ENCODE results near the gene ACTL10.

ACTL10 gene

DNA sequence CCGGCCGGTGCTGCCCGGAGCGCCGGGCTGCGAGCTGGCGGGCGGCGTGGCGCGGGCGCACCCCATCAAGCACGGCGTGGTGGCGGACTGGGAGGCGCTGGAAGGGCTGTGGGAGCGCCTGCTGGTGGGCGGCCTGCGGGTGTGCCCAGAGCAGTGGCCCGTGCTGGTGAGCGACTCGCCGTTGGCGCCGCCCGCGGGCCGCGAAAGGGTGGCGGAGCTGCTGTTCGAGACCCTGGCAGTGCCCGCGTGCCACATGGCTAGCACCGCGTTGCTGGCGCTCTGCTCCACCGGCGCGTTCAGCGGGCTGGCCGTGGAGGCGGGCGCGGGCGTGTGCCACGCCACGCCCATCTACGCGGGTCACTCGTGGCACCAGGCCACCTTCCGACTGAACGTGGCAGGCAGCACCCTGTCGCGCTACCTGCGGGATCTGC is 517 bp downstream of the ACTL10 start:
- H3K27me3 ChIP-seq (ENCODE audit: insufficient read depth, low read length, poor library complexity, severe bottlenecking): no peaks in the 10 kb centered on the region
- no peaks in the 10 kb centered on the region for H3F3A ChIP-seq (ENCODE audit: low read depth)
- H3K9me2 ChIP-seq (replicated peaks; ENCODE audit: low read depth, low read length): no peaks in the 10 kb centered on the region
- peak overlapping the region; percentile 59 for H3K4me2 ChIP-seq (ENCODE audit: low read depth, low read length, poor library complexity, severe bottlenecking)
- H3K4me1 ChIP-seq (ENCODE audit: insufficient read depth, low read length, poor library complexity, severe bottlenecking): peaks cover 23% of the 10 kb centered on the region
- H3K4me3 ChIP-seq (ENCODE audit: low read length, poor library complexity, severe bottlenecking): peak overlapping the region; percentile 60
- H4K20me1 ChIP-seq (ENCODE audit: insufficient read depth, low read length, poor library complexity, severe bottlenecking): no peaks in the 10 kb centered on the region
- TF ChIP-seq, protein P1, sequence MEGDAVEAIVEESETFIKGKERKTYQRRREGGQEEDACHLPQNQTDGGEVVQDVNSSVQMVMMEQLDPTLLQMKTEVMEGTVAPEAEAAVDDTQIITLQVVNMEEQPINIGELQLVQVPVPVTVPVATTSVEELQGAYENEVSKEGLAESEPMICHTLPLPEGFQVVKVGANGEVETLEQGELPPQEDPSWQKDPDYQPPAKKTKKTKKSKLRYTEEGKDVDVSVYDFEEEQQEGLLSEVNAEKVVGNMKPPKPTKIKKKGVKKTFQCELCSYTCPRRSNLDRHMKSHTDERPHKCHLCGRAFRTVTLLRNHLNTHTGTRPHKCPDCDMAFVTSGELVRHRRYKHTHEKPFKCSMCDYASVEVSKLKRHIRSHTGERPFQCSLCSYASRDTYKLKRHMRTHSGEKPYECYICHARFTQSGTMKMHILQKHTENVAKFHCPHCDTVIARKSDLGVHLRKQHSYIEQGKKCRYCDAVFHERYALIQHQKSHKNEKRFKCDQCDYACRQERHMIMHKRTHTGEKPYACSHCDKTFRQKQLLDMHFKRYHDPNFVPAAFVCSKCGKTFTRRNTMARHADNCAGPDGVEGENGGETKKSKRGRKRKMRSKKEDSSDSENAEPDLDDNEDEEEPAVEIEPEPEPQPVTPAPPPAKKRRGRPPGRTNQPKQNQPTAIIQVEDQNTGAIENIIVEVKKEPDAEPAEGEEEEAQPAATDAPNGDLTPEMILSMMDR (conservative IDR thresholded peaks at IDR 0.05; ENCODE audit: low read length): no peak
- no peak for TF ChIP-seq EZH2phosphoT487 (IDR thresholded peaks at IDR 0.05; ENCODE audit: borderline replicate concordance)
- H3K9ac ChIP-seq (ENCODE audit: low read depth, low read length, poor library complexity, severe bottlenecking): no peak overlapping the region
- no peaks in the 10 kb centered on the region for H3K79me2 ChIP-seq (ENCODE audit: insufficient read depth, low read length)
- H3K9me3 ChIP-seq (ENCODE audit: insufficient read depth, low read depth, low read length): no peaks in the 10 kb centered on the region
- H3K36me3 ChIP-seq (ENCODE audit: insufficient read depth, low read length): no peaks in the 10 kb centered on the region
- no peak overlapping the region for H2AFZ ChIP-seq (ENCODE audit: low read length)

DNA sequence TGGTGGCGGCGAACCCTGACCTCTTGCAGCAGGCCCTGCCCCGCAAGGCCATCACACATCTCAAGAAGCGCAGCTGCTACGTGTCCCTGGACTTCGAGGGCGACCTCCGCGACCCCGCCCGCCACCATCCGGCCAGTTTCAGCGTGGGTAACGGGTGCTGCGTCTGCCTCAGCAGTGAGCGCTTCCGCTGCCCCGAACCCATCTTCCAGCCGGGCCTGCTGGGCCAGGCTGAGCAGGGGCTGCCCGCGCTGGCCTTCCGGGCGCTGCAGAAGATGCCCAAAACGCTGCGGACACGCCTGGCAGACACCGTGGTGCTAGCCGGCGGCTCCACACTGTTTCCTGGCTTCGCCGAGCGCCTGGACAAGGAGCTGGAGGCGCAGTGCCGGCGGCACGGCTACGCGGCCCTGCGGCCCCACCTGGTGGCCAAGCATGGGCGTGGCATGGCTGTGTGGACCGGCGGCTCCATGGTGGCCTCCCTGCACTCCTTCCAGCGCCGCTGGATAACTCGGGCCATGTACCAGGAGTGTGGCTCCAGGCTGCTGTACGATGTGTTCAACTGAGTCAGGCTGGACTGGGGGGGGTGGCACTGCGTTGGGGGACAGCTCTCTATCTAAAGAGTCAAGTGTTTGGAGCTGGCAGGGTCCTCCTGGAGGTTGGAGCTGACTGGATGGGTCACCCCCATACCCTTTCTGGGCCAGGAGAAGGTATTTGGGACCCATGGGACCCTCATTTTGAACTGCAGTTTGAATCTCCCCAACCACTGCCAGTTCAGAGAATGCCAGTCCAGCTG is 1.1 kb downstream of the ACTL10 start:
- peak overlapping the region; percentile 60 for H3K4me3 ChIP-seq (ENCODE audit: low read length, poor library complexity, severe bottlenecking)

DNA sequence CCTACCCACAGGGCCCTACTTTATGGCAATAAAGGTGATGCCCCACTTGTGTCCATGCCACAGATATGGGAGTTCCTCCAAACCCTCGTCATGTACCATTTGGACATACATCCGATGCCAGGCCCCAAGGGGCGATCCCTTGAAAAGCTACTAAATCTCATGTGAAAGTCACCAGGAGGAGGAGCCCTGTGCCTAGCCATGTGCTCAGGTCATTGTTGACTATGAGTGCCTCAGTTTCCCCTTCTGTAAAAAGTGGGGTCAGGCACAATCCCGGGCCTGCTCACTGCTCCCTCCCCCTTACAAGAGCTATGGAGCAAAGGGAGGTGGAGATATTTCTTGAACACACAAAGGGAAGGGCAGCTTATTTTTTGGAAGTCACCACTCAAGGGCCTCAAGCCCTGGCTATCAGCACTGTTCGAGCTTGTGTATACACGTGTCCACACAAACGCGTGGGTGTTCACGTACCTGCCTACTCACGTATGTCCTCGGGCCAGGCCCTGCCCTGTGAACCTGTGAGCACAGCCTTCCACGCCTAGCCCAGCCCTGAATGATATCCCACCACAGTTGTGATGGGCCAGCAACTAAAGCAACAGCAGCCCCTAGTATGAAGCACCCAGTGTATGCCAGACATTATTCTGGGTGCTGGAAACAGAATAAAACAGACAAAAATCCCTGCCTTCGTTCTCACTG is 1.9 kb downstream of the ACTL10 start:
- TF ChIP-seq, protein P1 (conservative IDR thresholded peaks at IDR 0.05; ENCODE audit: low read length): no peak
- no peak for TF ChIP-seq EZH2phosphoT487 (IDR thresholded peaks at IDR 0.05; ENCODE audit: borderline replicate concordance)
- Histone ChIP-seq H3K79me2 (ENCODE audit: insufficient read depth, low read length) (peaks cover 7% of the 10 kb centered on the region), H3K27me3 (ENCODE audit: insufficient read depth, low read length, poor library complexity, severe bottlenecking) (no peaks in the 10 kb centered on the region), H3F3A (ENCODE audit: low read depth) (no peaks in the 10 kb centered on the region), H3K4me3 (ENCODE audit: low read length, poor library complexity, severe bottlenecking) (no peak overlapping the region), H4K20me1 (ENCODE audit: insufficient read depth, low read length, poor library complexity, severe bottlenecking) (peaks cover 3% of the 10 kb centered on the region), H3K4me1 (ENCODE audit: insufficient read depth, low read length, poor library complexity, severe bottlenecking) (peaks cover 29% of the 10 kb centered on the region), H3K36me3 (ENCODE audit: insufficient read depth, low read length) (no peaks in the 10 kb centered on the region), H2AFZ (ENCODE audit: low read length) (no peak overlapping the region), H3K4me2 (ENCODE audit: low read depth, low read length, poor library complexity, severe bottlenecking) (no peak overlapping the region), H3K9me3 (ENCODE audit: insufficient read depth, low read depth, low read length) (no peaks in the 10 kb centered on the region), H3K9ac (ENCODE audit: low read depth, low read length, poor library complexity, severe bottlenecking) (no peak overlapping the region), H3K9me2 (replicated peaks; ENCODE audit: low read depth, low read length) (no peaks in the 10 kb centered on the region)

More for the DNA sequence above, 1.1 kb downstream of the ACTL10 start:
- no peak overlapping the region for H3K9ac ChIP-seq (ENCODE audit: low read depth, low read length, poor library complexity, severe bottlenecking)
- H3K27me3 ChIP-seq (ENCODE audit: insufficient read depth, low read length, poor library complexity, severe bottlenecking): no peaks in the 10 kb centered on the region
- H3K9me3 ChIP-seq (ENCODE audit: insufficient read depth, low read depth, low read length): no peaks in the 10 kb centered on the region
- no peaks in the 10 kb centered on the region for H3K79me2 ChIP-seq (ENCODE audit: insufficient read depth, low read length)
- no peaks in the 10 kb centered on the region for H3K9me2 ChIP-seq (replicated peaks; ENCODE audit: low read depth, low read length)
- peaks cover 3% of the 10 kb centered on the region for H4K20me1 ChIP-seq (ENCODE audit: insufficient read depth, low read length, poor library complexity, severe bottlenecking)
- no peak overlapping the region for H2AFZ ChIP-seq (ENCODE audit: low read length)
- peak overlapping the region; percentile 59 for H3K4me2 ChIP-seq (ENCODE audit: low read depth, low read length, poor library complexity, severe bottlenecking)
- H3K36me3 ChIP-seq (ENCODE audit: insufficient read depth, low read length): no peaks in the 10 kb centered on the region
- H3K4me1 ChIP-seq (ENCODE audit: insufficient read depth, low read length, poor library complexity, severe bottlenecking): peaks cover 27% of the 10 kb centered on the region
- no peaks in the 10 kb centered on the region for H3F3A ChIP-seq (ENCODE audit: low read depth)
- TF ChIP-seq EZH2phosphoT487 (IDR thresholded peaks at IDR 0.05; ENCODE audit: borderline replicate concordance): no peak
- TF ChIP-seq, protein P1 (conservative IDR thresholded peaks at IDR 0.05; ENCODE audit: low read length): peak; percentile 74
